ENCODE measurements around the gene SETBP1. TPM values are rescaled to one million over a fixed set of nuclear protein-coding genes. Genes with fewer than 3 reads are reported as not detected.

The SETBP1 gene
- total RNA-seq, 1 experiment from 2014 or later: 4.0 TPM

DNA sequence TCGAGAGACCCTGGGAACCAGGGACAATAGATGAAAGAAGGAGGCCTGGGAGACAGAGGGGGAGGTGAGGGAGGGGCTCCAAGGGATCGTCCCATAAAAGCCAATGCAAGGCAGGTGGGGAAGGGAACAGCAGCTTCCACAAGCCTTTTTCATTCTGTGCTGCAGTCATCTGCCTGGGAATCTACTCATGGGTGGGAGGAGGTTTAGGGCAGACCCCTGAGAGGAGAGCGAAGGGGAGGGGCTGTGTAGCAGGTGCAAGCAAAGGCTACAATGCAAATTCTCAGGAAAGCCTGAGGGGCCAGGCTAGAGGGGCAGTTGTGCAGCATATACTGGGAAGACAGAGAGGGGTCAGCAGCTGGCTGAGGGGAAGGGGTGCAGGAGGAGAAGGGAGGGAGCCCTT, 135.4 kb downstream of the SETBP1 start:
- Mint-ChIP-seq H3K36me3 (ENCODE audit: insufficient read depth, unreplicated experiment) (no peaks in the 10 kb centered on the region), H3K27ac (ENCODE audit: unreplicated experiment) (no peak overlapping the region), H3K4me1 (ENCODE audit: low read depth, unreplicated experiment) (peaks cover 6% of the 10 kb centered on the region), H3K27me3 (ENCODE audit: insufficient read depth, unreplicated experiment) (no peaks in the 10 kb centered on the region), H3K4me3 (ENCODE audit: unreplicated experiment) (no peak overlapping the region), H3K9me3 (ENCODE audit: unreplicated experiment) (no peaks in the 10 kb centered on the region)
- BruUV-seq (replicated peaks): no TSS peak
- Histone ChIP-seq H3K27me3 (replicated peaks; ENCODE audit: control insufficient read depth, insufficient read depth, low read length) (no peaks in the 10 kb centered on the region), H3K36me3 (ENCODE audit: control insufficient read depth, insufficient read depth, low read length) (no peaks in the 10 kb centered on the region), H3K4me1 (0 out of 2 replicates have a peak, but pooled peaks cover 6% of the 10 kb centered on the region), H3K4me3 (ENCODE audit: low read depth, low read length) (no peak overlapping the region), H3K9me3 (no peaks in the 10 kb centered on the region)
- intact Hi-C loops (cut with micrococcal nuclease; ENCODE audit: unreplicated experiment): no loop called here
- no peak for DNase-seq
- ChIA-PET CTCF (no interaction called here), POLR2A (no interaction called here)
- TF ChIP-seq, protein P1, sequence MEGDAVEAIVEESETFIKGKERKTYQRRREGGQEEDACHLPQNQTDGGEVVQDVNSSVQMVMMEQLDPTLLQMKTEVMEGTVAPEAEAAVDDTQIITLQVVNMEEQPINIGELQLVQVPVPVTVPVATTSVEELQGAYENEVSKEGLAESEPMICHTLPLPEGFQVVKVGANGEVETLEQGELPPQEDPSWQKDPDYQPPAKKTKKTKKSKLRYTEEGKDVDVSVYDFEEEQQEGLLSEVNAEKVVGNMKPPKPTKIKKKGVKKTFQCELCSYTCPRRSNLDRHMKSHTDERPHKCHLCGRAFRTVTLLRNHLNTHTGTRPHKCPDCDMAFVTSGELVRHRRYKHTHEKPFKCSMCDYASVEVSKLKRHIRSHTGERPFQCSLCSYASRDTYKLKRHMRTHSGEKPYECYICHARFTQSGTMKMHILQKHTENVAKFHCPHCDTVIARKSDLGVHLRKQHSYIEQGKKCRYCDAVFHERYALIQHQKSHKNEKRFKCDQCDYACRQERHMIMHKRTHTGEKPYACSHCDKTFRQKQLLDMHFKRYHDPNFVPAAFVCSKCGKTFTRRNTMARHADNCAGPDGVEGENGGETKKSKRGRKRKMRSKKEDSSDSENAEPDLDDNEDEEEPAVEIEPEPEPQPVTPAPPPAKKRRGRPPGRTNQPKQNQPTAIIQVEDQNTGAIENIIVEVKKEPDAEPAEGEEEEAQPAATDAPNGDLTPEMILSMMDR (IDR thresholded peaks at IDR 0.05; ENCODE audit: insufficient read depth in 1 of 2, low read depth in 1 of 2, low read length in 1 of 2, severe bottlenecking in 1 of 2, unreplicated experiment in 1 of 2): no peak

DNA sequence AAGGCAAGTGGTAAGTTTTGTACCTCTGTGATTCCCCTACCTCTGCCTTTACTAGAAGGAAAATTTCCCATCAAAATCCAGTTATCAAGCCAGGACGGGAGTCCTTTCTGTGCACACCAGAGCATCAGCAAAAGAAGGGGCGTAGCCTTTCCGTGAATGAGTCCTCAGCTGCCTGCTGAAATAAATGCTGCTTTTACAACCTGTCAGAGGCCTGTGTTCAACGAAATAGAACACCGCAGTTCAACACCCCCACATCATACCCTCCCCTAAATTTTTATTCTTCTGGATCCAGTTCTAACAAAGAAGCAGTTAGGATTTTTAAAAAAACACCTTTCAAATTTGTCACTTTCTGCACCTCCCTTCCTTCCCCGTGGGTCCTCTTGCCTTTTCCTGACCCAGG, 135.8 kb downstream of the SETBP1 start:
- BruUV-seq (replicated peaks): no TSS peak
- Mint-ChIP-seq H3K4me3 (ENCODE audit: unreplicated experiment) (no peak overlapping the region), H3K9me3 (ENCODE audit: unreplicated experiment) (no peaks in the 10 kb centered on the region), H3K27me3 (ENCODE audit: insufficient read depth, unreplicated experiment) (no peaks in the 10 kb centered on the region), H3K4me1 (ENCODE audit: low read depth, unreplicated experiment) (peaks cover 6% of the 10 kb centered on the region), H3K36me3 (ENCODE audit: insufficient read depth, unreplicated experiment) (no peaks in the 10 kb centered on the region), H3K27ac (ENCODE audit: unreplicated experiment) (peak overlapping the region; percentile 48)
- no peak for DNase-seq
- intact Hi-C loops (cut with micrococcal nuclease; ENCODE audit: unreplicated experiment): no loop called here
- ChIA-PET POLR2A (no interaction called here), CTCF (no interaction called here)
- Histone ChIP-seq H3K36me3 (ENCODE audit: control insufficient read depth, insufficient read depth, low read length) (no peaks in the 10 kb centered on the region), H3K27me3 (replicated peaks; ENCODE audit: control insufficient read depth, insufficient read depth, low read length) (no peaks in the 10 kb centered on the region), H3K9me3 (no peaks in the 10 kb centered on the region), H3K4me3 (ENCODE audit: low read depth, low read length) (no peak overlapping the region), H3K4me1 (0 out of 2 replicates have a peak, but pooled peaks cover 3% of the 10 kb centered on the region)
- TF ChIP-seq, protein P1 (IDR thresholded peaks at IDR 0.05; ENCODE audit: insufficient read depth in 1 of 2, low read depth in 1 of 2, low read length in 1 of 2, severe bottlenecking in 1 of 2, unreplicated experiment in 1 of 2): no peak

DNA sequence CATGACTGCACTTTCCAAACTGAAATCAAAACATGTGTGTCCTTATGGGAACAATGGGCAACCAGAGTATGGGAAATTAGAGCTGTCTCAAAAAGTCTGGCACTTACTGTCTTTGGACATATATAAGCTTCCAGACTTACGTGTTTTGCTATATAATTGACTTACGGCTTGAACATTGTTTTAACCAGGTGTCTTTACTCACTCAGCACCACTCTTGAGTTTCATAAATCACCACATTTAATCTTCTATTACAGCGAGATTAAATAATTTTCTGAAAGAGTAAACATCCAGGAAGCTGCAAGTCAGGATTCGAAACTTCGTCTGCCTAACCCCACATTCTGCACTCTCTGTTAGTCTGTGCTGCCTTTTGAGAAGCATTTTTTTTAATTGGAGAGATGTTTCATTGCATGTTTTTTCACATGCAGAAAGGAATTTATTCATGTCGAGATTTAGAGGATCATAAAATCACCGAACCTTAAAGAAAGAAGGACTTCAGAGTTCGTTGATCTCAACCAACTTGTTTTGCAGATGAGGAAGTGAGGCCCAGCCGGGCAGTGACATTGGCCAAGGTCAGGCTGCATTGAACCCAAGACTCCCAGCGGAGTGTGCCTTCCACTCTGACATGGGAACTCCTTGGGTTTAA, 137.3 kb downstream of the SETBP1 start:
- H3K4me3 Mint-ChIP-seq (ENCODE audit: unreplicated experiment): no peak overlapping the region
- intact Hi-C loops (cut with micrococcal nuclease; ENCODE audit: unreplicated experiment): no loop called here
- Histone ChIP-seq H3K4me1 (no peaks in the 10 kb centered on the region), H3K27me3 (replicated peaks; ENCODE audit: control insufficient read depth, insufficient read depth, low read length) (no peaks in the 10 kb centered on the region), H3K4me3 (ENCODE audit: low read depth, low read length) (no peak overlapping the region), H3K9me3 (no peaks in the 10 kb centered on the region), H3K36me3 (ENCODE audit: control insufficient read depth, insufficient read depth, low read length) (no peaks in the 10 kb centered on the region)
- no peak overlapping the region for H3K27ac Mint-ChIP-seq (ENCODE audit: unreplicated experiment)
- peaks cover 6% of the 10 kb centered on the region for H3K4me1 Mint-ChIP-seq (ENCODE audit: low read depth, unreplicated experiment)
- TF ChIP-seq, protein P1 (IDR thresholded peaks at IDR 0.05; ENCODE audit: insufficient read depth in 1 of 2, low read depth in 1 of 2, low read length in 1 of 2, severe bottlenecking in 1 of 2, unreplicated experiment in 1 of 2): no peak
- ChIA-PET CTCF (no interaction called here), POLR2A (no interaction called here)
- H3K36me3 Mint-ChIP-seq (ENCODE audit: insufficient read depth, unreplicated experiment): no peaks in the 10 kb centered on the region
- BruUV-seq (replicated peaks): no TSS peak
- no peaks in the 10 kb centered on the region for H3K27me3 Mint-ChIP-seq (ENCODE audit: insufficient read depth, unreplicated experiment)
- no peaks in the 10 kb centered on the region for H3K9me3 Mint-ChIP-seq (ENCODE audit: unreplicated experiment)
- DNase-seq: no peak
